Thyroid gland (tissue), 4 donors: ENCODE results near the gene TBCCD1. TPM values are rescaled to one million over a fixed set of nuclear protein-coding genes. Genes with fewer than 3 reads are reported as not detected.

Experiments used
- total RNA-seq, 4 donors: library from RNA; depleted of rRNA; stranded (reverse); fragments of >200 nt; gene quantifications; one replicate each; pipeline ENCODE4 v1.2.3, GENCODE V29; 2016

TBCCD1 gene
- total RNA-seq, 4 donors from 2014 or later: 20.8 to 24.3 (median 21.6) TPM

Other genes starting within 250 kb of the TBCCD1 start
- gene DGKG, start 205.1 kb downstream of the TBCCD1 start, total RNA-seq: 10 to 100 TPM; 14.5 to 35.1 (median 20.3) TPM
- 1 to 10 TPM; 1.1 to 4.2 (median 2.9) TPM for gene CRYGS, start 23.0 kb downstream of the TBCCD1 start, total RNA-seq
- gene DNAJB11, start 3.4 kb upstream of the TBCCD1 start, total RNA-seq: 100 to 1,000 TPM in 2 of 4 donors, 10 to 100 TPM in 2; 61.4 to 156 (median 108) TPM
- not detected for gene AHSG, start 45.7 kb upstream of the TBCCD1 start, total RNA-seq
- gene FETUB, start 73.1 kb upstream of the TBCCD1 start, total RNA-seq: not detected
- under 1 TPM in 1 of 4 donors, not detected in 3; 0.34 TPM for gene HRG, start 98.7 kb upstream of the TBCCD1 start, total RNA-seq
- gene KNG1, start 150.0 kb upstream of the TBCCD1 start, total RNA-seq: not detected
- 100 to 1,000 TPM; 356 to 655 (median 412) TPM for gene EIF4A2, start 216.2 kb upstream of the TBCCD1 start, total RNA-seq
- gene RFC4, start 239.1 kb upstream of the TBCCD1 start, total RNA-seq: 10 to 100 TPM in 1 of 4 donors, 1 to 10 TPM in 3; 7.3 to 10.9 (median 7.8) TPM